Measurements from ENCODE around the gene AKT1.
"Not testable (repeated sequence)": the region's sequence is repeated elsewhere in the genome, so short reads cannot be mapped to it uniquely, and the experiment has no call there.

The AKT1 gene

GRCh38 chr14:104753528-104754212 lies 41.9 kb downstream of the AKT1 start:
- no peak for DNase-seq (ENCODE audit: low read depth in 2 of 2)

- peak; percentile 99 for DNase-seq (ENCODE audit: low read depth in 2 of 2)
These were observed 42.6 kb downstream of the AKT1 start, which contains the start of gene SIVA1 for GRCh38 chr14:104752735-104753527. Gene SIVA1 (plus strand): TSS chr14:104753147. CDS start chr14:104753202, 55 bp downstream.

DNA sequence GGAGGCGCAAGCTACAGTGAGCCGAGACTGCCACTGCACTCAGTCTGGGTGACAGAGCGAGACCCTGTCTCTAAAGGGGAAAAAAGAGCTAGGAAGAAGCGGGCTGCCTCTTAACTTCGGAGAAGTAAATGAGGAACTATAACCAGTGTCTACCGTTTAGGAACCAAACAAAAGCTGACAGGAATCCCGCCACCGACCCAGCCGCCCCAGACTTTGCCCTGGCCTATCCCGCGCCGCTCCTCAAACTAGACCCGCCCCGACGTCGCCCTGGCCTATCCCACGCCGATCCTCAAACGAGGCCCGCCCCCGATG lies 43.2 kb downstream of the AKT1 start:
- DNase-seq (ENCODE audit: low read depth in 2 of 2): no peak

- DNase-seq (ENCODE audit: low read depth in 2 of 2): no peak
These were observed 43.8 kb downstream of the AKT1 start for GRCh38 chr14:104751539-104752422.

DNA sequence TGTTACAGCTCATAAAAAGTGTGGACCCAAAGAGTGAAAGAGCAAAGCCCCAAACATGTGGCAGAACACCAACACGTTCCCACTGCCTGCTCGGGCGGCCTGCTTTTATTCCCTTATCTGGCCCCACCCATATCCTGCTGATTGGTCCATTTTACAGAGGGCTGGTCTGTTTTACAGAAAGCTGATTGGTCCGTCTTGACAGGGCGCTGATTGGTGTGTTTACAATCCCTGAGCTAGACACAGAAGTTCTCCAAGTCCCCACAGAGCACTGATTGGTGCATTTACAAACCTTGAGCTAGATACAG lies 44.8 kb downstream of the AKT1 start:
- not testable (repeated sequence) for DNase-seq (ENCODE audit: low read depth in 2 of 2)

GRCh38 chr14:104750056-104750752 lies 45.3 kb downstream of the AKT1 start:
- no peak for DNase-seq (ENCODE audit: low read depth in 2 of 2)

GRCh38 chr14:104749111-104749649 lies 46.4 kb downstream of the AKT1 start:
- no peak for DNase-seq (ENCODE audit: low read depth in 2 of 2)

- DNase-seq (ENCODE audit: low read depth in 2 of 2): no peak
These were observed 47.7 kb downstream of the AKT1 start for GRCh38 chr14:104747876-104748275.

DNA sequence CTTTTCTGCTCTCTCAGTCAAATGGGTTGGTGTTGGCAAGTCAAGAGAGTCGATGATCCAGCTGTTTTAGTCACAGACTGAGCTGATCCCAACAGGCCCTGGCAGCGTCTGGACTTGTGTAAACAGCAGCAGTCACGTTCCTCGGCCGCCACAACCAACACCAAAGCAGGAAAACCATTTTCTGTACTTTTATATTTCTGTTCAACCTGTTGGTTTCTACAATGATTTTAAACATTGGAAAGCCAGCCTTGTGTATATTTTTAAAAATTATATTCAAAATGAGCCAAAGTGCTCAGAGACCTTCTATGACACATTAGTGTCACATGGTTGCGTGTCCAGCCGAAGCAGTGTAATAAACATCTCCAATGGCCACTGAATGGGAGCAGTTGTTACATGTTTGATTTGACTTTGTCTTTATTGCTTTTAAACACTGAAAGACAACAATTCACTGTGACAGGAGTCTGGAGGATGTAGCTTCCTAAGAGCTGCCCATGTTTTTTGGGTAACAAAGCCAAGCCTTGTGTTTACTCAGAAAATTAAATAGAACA lies 48.5 kb downstream of the AKT1 start:
- no peak for DNase-seq (ENCODE audit: low read depth in 2 of 2)

- no peak for DNase-seq (ENCODE audit: low read depth in 2 of 2)
These were observed 49.4 kb downstream of the AKT1 start for GRCh38 chr14:104746071-104746545.

DNA sequence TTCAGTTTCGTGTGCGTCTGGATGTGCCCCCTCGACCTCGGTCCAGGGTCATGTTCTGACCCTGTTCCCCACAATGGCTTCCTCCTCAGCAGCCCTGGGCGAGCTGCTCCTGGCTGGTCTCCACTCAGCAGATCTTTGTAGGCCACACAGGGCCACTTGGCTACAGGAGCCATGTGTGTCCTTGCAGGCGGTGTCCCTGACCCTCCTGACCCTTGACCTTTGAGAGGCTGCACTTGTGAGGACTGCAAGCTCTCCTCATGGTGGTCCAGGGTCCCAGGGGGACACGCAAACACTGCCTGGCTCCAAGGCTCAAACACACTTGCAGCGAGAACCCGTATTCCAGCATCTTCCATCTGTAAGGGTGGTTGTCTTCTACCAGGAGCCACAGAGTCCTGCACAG lies 50.1 kb downstream of the AKT1 start:
- DNase-seq (ENCODE audit: low read depth in 2 of 2): no peak

GRCh38 chr14:104744484-104744883 lies 51.1 kb downstream of the AKT1 start:
- DNase-seq (ENCODE audit: low read depth in 2 of 2): no peak

GRCh38 chr14:104743461-104744380 lies 51.8 kb downstream of the AKT1 start:
- DNase-seq (ENCODE audit: low read depth in 2 of 2): no peak

DNA sequence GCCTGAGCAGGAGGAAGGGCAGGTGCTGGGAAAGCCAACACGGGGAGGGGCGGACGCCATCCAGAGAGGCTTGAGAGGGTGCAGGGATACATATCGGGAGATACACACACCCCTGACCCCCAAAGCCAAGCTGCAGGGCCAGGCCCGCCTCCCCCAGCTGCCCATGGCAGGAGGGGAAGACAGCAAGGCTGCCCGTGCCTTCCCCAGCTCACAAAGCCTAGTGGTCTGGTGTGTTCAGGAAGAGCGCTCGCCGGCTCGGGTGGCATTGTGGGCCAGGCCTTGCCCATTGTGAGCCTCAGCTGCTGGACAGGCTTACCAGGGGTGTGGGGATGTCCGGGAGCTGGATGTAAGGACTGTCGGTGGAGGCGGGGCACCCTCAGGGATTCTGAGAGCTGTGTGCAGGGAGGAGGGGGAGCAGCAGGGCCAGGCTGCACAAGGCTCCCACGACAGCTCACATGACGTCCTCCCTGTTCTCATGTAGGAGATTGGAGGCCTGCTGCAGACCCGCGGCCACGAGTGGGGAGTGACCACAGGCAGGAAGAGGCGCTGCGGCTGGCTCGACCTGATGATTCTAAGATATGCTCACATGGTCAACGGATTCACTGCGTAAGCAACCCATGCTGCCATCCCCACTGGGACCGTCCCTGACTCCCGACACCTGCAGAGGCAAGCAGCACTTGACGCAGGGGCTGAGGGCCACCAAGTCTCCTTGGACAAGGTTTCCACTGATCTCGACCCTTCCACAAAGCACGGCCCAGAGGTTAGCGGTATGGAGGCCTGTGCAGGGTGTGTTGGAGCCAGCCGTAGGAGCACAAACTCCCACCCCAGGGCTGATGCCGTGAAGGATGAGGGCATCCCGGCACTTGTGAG lies 52.7 kb downstream of the AKT1 start:
- DNase-seq (ENCODE audit: low read depth in 2 of 2): no peak

GRCh38 chr14:104741803-104742251 lies 53.7 kb downstream of the AKT1 start:
- no peak for DNase-seq (ENCODE audit: low read depth in 2 of 2)

DNA sequence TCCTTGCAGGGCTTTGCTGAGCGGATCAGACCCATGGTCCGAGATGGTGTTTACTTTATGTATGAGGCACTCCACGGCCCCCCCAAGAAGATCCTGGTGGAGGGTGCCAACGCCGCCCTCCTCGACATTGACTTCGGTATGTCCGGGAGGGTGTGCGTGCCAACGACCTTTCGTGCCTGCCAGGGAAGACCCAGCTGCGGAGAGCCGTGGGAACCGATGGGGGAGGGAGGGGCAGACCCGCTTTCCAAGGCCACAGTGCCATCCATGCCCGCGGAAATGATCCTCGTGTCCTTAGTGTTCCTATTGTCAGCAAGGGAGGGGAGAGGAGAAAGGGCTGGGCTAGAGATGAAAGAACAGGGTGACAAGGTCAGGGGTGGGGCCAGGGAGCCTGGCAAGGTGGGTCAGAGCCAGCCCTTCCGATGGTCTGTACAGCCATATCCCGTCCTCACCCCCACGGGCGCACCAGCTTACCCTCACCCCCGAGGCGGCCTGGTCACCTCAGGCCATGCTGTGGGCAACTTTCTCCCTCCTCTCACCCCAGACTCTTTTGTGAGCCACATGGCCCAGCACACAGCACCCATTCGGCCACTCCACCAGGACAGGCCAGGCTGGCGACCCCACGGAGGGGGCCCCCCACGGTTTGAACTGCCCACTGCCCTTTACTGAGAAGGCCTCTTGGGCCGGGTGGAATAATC lies 54.3 kb downstream of the AKT1 start:
- no peak for DNase-seq (ENCODE audit: low read depth in 2 of 2)

- no peak for DNase-seq (ENCODE audit: low read depth in 2 of 2)
These were observed 55.7 kb downstream of the AKT1 start for GRCh38 chr14:104739546-104740516.

Data from stimulated activated CD4-positive, alpha-beta T cell treated with anti-CD3 and anti-CD28 coated beads, Interleukin-1b, Interleukin-23, amount 100 ng/mL, for 4 hours (primary cell).